IMR-90 (cell line): ENCODE measurements around the gene PIK3R5. TPM values are rescaled to one million over a fixed set of nuclear protein-coding genes. Genes with fewer than 3 reads are reported as not detected.

ENCODE experiments used
- ATAC-seq: fragments of 200-7000 bp; cut with Tn5 transposase; 2 replicates; pipeline ENCODE4 v1.9.1; 2020; ENCODE audit warnings: low read depth, mild to moderate bottlenecking, moderate library complexity
- BruUV-seq: library from RNA; stranded (reverse); fragments of 400-500 nt; replicated peaks from 2 replicates; lab custom pipeline; 2021; lab: Mats Ljungman, UMichigan
- CTCF ChIA-PET: fragments of 300-600 bp; formaldehyde crosslinking; extraction: SDS; loops from one replicate; lab custom pipeline; 2021; ENCODE audit warnings: antibody characterized with exemption; lab: Yijun Ruan, JAX
- POLR2A ChIA-PET: fragments of 300-600 bp; sonication (Branson Sonifier 250); formaldehyde crosslinking; loops from one replicate; lab custom pipeline; 2022; ENCODE audit warnings: antibody characterized with exemption; ENCODE audit not compliant: unreplicated experiment; lab: Charles Lee
- DNase-seq: peaks from one replicate; pipeline ENCODE4 v3.0.0; 2013
- H2AFZ ChIP-seq: replicated peaks from 2 replicates; pipeline ENCODE3; 2013; ENCODE audit warnings: low read length, mild to moderate bottlenecking; ENCODE audit not compliant: poor library complexity
- H2AK5ac ChIP-seq: 2 replicates; pipeline ENCODE4 v1.6.1; 2013; ENCODE audit warnings: low read depth, low read length, inconsistent platforms
- H2AK9ac ChIP-seq: replicated peaks from 2 replicates; pipeline ENCODE3; 2013; ENCODE audit warnings: mild to moderate bottlenecking, low read depth, low read length, moderate library complexity; ENCODE audit not compliant: poor library complexity
- H2BK120ac ChIP-seq: 2 replicates; pipeline ENCODE4 v1.6.1; 2013; ENCODE audit warnings: low read depth, low read length, inconsistent platforms
- H2BK15ac ChIP-seq: 3 replicates; pipeline ENCODE4 v1.6.1; 2013; ENCODE audit warnings: low read depth, low read length, inconsistent platforms
- H2BK20ac ChIP-seq: 2 replicates; pipeline ENCODE4 v1.6.1; 2013; ENCODE audit warnings: low read depth, mild to moderate bottlenecking, inconsistent platforms, low read length, moderate library complexity
- H2BK5ac ChIP-seq: 2 replicates; pipeline ENCODE4 v1.6.1; 2013; ENCODE audit warnings: mild to moderate bottlenecking, low read depth, low read length, inconsistent platforms; ENCODE audit not compliant: poor library complexity, severe bottlenecking
- H3K14ac ChIP-seq: replicated peaks from 2 replicates; pipeline ENCODE4 v1.6.1; 2013; ENCODE audit warnings: low read depth, low read length, inconsistent platforms
- H3K18ac ChIP-seq: 2 replicates; pipeline ENCODE4 v1.6.1; 2013; ENCODE audit warnings: low read depth, low read length, control low read depth
- H3K23ac ChIP-seq: 2 replicates; pipeline ENCODE4 v1.6.1; 2013; ENCODE audit warnings: low read depth, low read length, inconsistent platforms
- H3K27ac ChIP-seq: 2 replicates; pipeline ENCODE4 v1.5.1; 2013; ENCODE audit warnings: mild to moderate bottlenecking, control low read depth, low read length; ENCODE audit not compliant: insufficient read depth
- H3K27me3 ChIP-seq: 2 replicates; pipeline ENCODE4 v1.6.1; 2013; ENCODE audit warnings: low read length; ENCODE audit not compliant: control insufficient read depth, insufficient read depth
- H3K36me3 ChIP-seq: 2 replicates; pipeline ENCODE4 v1.6.1; 2013; ENCODE audit warnings: low read length, mixed read lengths; ENCODE audit not compliant: control insufficient read depth, insufficient read depth
- H3K4ac ChIP-seq: 2 replicates; pipeline ENCODE4 v1.6.1; 2013; ENCODE audit warnings: low read depth, low read length, inconsistent platforms
- H3K4me1 ChIP-seq: 2 replicates; pipeline ENCODE4 v1.6.1; 2013; ENCODE audit warnings: low read length, mixed read lengths; ENCODE audit not compliant: control insufficient read depth, insufficient read depth
- H3K4me2 ChIP-seq: 2 replicates; pipeline ENCODE4 v1.6.1; 2013; ENCODE audit warnings: low read depth, mild to moderate bottlenecking, control low read depth, low read length, moderate library complexity
- H3K4me3 ChIP-seq: 2 replicates; pipeline ENCODE4 v1.5.1; 2013; ENCODE audit warnings: low read depth, mild to moderate bottlenecking, control low read depth, low read length, moderate library complexity; ENCODE audit not compliant: insufficient read depth
- H3K56ac ChIP-seq: 2 replicates; pipeline ENCODE4 v1.6.1; 2013; ENCODE audit warnings: low read length, inconsistent platforms; ENCODE audit not compliant: insufficient read depth; ENCODE audit errors: extremely low read depth
- H3K79me1 ChIP-seq, 2 experiments: 2 replicates each; pipeline ENCODE4 v1.6.1; 2013; ENCODE audit warnings: low read length in 2 of 2, inconsistent platforms in 1 of 2, low read depth in 1 of 2
- H3K9ac ChIP-seq: 2 replicates; pipeline ENCODE4 v1.6.1; 2013; ENCODE audit warnings: low read depth, low read length, control low read depth
- H3K9me1 ChIP-seq: 2 replicates; pipeline ENCODE4 v1.6.1; 2013; ENCODE audit warnings: low read length, inconsistent platforms; ENCODE audit not compliant: insufficient read depth
- H3K9me3 ChIP-seq: 2 replicates; pipeline ENCODE4 v1.6.1; 2013; ENCODE audit warnings: low read length; ENCODE audit not compliant: control insufficient read depth, insufficient read depth
- H4K20me1 ChIP-seq: 2 replicates; pipeline ENCODE4 v1.6.1; 2013; ENCODE audit warnings: low read length, inconsistent platforms; ENCODE audit not compliant: insufficient read depth
- H4K5ac ChIP-seq: 2 replicates; pipeline ENCODE4 v1.6.1; 2013; ENCODE audit warnings: mild to moderate bottlenecking, low read depth, low read length, control low read depth
- H4K8ac ChIP-seq, 2 experiments: 2 replicates each; pipeline ENCODE4 v1.6.1; 2013; ENCODE audit warnings: low read depth in 2 of 2, low read length in 2 of 2, control low read depth in 1 of 2, inconsistent platforms in 1 of 2
- H4K91ac ChIP-seq: 2 replicates; pipeline ENCODE4 v1.6.1; 2013; ENCODE audit warnings: low read depth, low read length, inconsistent platforms; ENCODE audit not compliant: insufficient read depth
- BHLHE40 ChIP-seq: fragments of 150-350 bp; IDR thresholded peaks from 2 replicates; pipeline ENCODE4 v1.6.1; 2016; ENCODE audit warnings: mild to moderate bottlenecking, low read depth, low read length
- CHD1 ChIP-seq: IDR thresholded peaks from 2 replicates; pipeline ENCODE4 v1.6.1; 2012; ENCODE audit warnings: low read depth, low read length, improper control_type of control experiment
- MAZ ChIP-seq: IDR thresholded peaks from 2 replicates; pipeline ENCODE4 v1.6.1; 2012; ENCODE audit warnings: low read depth, mild to moderate bottlenecking, low read length, improper control_type of control experiment, moderate library complexity, borderline replicate concordance
- POLR2A ChIP-seq: IDR thresholded peaks from 2 replicates; pipeline ENCODE4 v1.6.1; 2012; ENCODE audit warnings: mild to moderate bottlenecking, low read depth, low read length
- RCOR1 ChIP-seq: IDR thresholded peaks from 2 replicates; pipeline ENCODE4 v1.6.1; 2012; ENCODE audit warnings: mild to moderate bottlenecking, low read length, improper control_type of control experiment; ENCODE audit not compliant: insufficient replicate concordance
- RFX5 ChIP-seq: IDR thresholded peaks from 2 replicates; pipeline ENCODE4 v1.8.0; 2012; ENCODE audit warnings: low read depth, mild to moderate bottlenecking, low read length, moderate library complexity
- WGBS, 2 experiments: methylation state at CpG; one replicate each; pipeline versions ENCODE4 v1.1.5 to v1.1.7; 2013; ENCODE audit warnings: missing lambda C conversion rate in 2 of 2; ENCODE audit not compliant: insufficient read length in 1 of 2; ENCODE audit errors: extremely low coverage in 2 of 2; 5-methylcytosine and 5-hydroxymethylcytosine counted together
- dilution Hi-C: fragments of 300-500 bp; cut with HindIII; formaldehyde crosslinking; loops from one replicate; pipeline ENCODE4 v1.14.3; 2018; ENCODE audit warnings: low sequenced_read_pairs; ENCODE audit not compliant: unreplicated experiment
- in situ Hi-C: fragments of 300-500 bp; cut with MboI; formaldehyde crosslinking; loops from 3 replicates; pipeline ENCODE4 v1.14.3; 2019; ENCODE audit warnings: low sequenced_read_pairs, inconsistent platforms, mixed read lengths
- intact Hi-C: fragments of 100-400 bp; cut with micrococcal nuclease; formaldehyde crosslinking; loops from 2 replicates; pipeline ENCODE4 v1.10.0; 2022
- polyA plus RNA-seq, 3 experiments: library from polyadenylated mRNA; depleted of rRNA; stranded (reverse); fragments of >200 nt; gene quantifications; 2 replicates each; pipeline ENCODE4 v1.2.3, GENCODE V29; 2012; ENCODE audit warnings: low replicate concordance in 1 of 3
- total RNA-seq: library from RNA; depleted of rRNA; stranded (reverse); fragments of >200 nt; gene quantifications from 2 replicates; pipeline ENCODE4 v1.2.3, GENCODE V29; 2012

PIK3R5 gene
- total and polyA plus RNA-seq, 2 of the 4 experiments (the other 2 are of a cell fraction) = not detected

GRCh38 chr17:8940866-8941471, 24.5 kb downstream of the PIK3R5 start:
- POLR2A ChIA-PET = no interaction called here
- no TSS peak for BruUV-seq

More at GRCh38 chr17:8940866-8941471, 24.5 kb downstream of the PIK3R5 start:
- no peaks in the 10 kb centered on the region for H3K27me3 ChIP-seq
- H4K8ac ChIP-seq = no peak overlapping the region
- TF ChIP-seq CHD1 (no peak), RFX5 (no peak), BHLHE40 (no peak), MAZ (no peak), RCOR1 (no peak), POLR2A (no peak)
- H3K79me1 ChIP-seq = no peaks in the 10 kb centered on the region
- no peak overlapping the region for H4K91ac ChIP-seq
- DNase-seq (no peak), ATAC-seq (no peak)
- no peak overlapping the region for H3K4me2 ChIP-seq
- dilution Hi-C loops = no loop called here
- no peak overlapping the region for H2BK20ac ChIP-seq
- H3K27ac ChIP-seq = no peak overlapping the region
- no peak overlapping the region for H3K23ac ChIP-seq
- H3K9me1 ChIP-seq = no peaks in the 10 kb centered on the region
- CTCF ChIA-PET = no interaction called here
- H4K5ac ChIP-seq = no peak overlapping the region
- H3K56ac ChIP-seq = no peak overlapping the region
- intact Hi-C loops = no loop called here
- H2AK5ac ChIP-seq = no peak overlapping the region
- no peak overlapping the region for H2BK120ac ChIP-seq
- no peak overlapping the region for H2AFZ ChIP-seq
- H2AK9ac ChIP-seq = no peak overlapping the region
- no peak overlapping the region for H3K18ac ChIP-seq
- no peak overlapping the region for H3K4ac ChIP-seq
- no peaks in the 10 kb centered on the region for H3K4me1 ChIP-seq
- peaks cover 17% of the 10 kb centered on the region for H3K9me3 ChIP-seq
- H3K36me3 ChIP-seq = no peaks in the 10 kb centered on the region
- no peak overlapping the region for H3K9ac ChIP-seq
- no CpG with 5 or more reads among the region's 6 CpGs for WGBS, 2 experiments
- in situ Hi-C loops = no loop called here
- no peaks in the 10 kb centered on the region for H4K20me1 ChIP-seq
- no peak overlapping the region for H2BK15ac ChIP-seq
- H3K4me3 ChIP-seq = no peak overlapping the region
- H3K14ac ChIP-seq = no peak overlapping the region
- no peak overlapping the region for H2BK5ac ChIP-seq
